HG02938 (cell line): ENCODE results near the gene NAALADL2.

Source experiments
- ATAC-seq: cut with Tn5 transposase; IDR thresholded peaks from one replicate; pipeline ENCODE4 v1.9.1; 2021; ENCODE audit warnings: mild to moderate bottlenecking, moderate library complexity; ENCODE audit not compliant: unreplicated experiment

Gene NAALADL2

DNA sequence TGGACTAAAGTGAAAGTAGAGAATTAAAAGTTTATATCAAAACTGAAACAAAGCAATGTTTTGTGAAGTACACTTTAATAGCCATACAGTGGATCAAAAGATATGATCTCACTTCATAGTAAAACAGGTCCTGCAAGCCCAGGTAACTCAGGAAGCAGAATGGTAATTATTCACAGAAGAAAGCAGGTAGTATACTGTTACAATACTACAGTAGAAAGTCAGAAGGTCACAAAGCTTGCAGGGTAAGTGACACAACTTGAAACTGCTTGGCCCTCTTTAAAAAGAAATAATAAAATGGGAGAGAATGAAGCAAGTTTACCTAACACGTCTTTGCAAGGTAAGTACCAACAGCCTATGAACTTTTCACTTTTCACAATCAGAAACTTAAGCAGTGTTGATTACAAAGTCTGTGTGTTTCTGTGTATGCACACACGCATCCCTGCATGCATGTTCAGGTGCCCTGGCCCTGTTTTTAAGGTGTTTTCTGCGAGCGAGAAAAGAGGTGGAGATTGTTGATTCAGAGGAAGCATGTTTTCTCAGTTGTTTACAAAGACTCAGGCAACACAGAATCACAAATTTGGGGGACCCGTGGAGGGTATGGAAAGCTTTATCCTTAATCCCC lies at the start of gene NAALADL2:
Gene NAALADL2 (plus strand): TSS at position 221 of the 622 bp plus-strand sequence.
- no peak for ATAC-seq

DNA sequence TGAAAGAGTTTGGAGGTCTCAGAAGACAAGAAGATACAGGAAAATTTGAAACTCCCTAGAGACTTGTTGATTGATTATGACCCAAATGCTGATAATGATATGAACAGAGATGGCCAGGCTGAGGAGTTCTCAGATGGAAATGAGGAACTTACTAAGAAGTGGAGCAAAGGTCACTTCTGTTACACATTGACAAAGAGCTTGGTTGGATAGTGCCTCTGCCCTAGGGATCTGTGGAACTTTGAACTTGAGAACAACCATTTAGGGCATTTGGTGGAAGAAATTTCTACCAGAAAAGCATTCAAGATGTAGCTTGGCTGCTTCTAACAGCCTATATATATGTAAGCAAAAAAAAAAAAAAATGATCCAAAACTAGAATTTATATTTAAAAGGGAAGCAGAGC lies 48.9 kb upstream of the NAALADL2 start:
- ATAC-seq, result no peak

DNA sequence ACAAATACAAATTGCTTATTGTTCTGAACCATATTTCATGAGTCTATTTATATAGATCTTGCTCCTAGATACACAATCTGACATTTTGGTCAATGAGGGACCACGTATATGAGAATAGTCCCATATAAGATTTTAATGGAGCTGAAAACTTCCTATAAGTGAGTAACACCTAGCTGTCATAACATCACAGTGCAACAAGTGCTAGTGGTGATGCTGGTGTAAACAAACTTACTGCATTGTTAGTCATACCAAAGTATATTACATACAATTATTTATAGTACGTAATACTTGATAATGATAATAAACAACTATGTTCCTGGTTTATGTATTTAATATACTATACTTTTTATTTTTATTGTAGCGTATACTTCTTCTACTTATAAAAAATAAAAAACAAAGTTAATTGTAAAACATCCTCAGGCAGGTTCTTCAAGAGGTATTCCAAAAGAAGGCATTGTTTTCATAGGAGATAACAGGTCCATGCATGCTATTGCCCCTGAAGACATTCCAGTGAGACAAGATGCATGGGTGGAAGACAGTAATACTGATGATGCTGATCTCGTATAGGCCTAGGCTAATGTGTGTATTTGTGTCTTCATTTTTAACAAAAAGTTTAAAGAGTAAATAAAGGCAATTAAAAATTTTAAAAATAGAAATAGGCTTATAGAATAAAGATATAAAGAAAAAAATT lies 46.8 kb upstream of the NAALADL2 start:
- no peak for ATAC-seq

DNA sequence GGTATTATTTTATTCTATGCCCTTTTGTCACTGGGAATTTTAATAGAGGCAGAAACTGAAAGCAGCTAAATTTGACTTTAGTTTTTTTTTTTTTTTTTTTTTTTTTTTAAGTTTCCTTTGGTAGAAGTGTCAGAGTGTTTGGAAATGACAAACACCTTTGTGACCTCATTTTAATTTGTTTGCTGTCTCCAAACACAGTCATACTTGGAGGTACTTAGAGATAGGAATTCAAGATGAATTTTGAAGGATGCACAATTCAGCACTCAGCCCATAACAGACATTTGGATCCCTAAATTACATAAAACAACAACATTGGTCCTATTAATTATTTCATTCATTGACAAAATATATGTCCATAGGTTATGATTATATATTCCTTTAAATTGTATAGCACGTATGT lies 43.4 kb upstream of the NAALADL2 start:
- no peak for ATAC-seq

DNA sequence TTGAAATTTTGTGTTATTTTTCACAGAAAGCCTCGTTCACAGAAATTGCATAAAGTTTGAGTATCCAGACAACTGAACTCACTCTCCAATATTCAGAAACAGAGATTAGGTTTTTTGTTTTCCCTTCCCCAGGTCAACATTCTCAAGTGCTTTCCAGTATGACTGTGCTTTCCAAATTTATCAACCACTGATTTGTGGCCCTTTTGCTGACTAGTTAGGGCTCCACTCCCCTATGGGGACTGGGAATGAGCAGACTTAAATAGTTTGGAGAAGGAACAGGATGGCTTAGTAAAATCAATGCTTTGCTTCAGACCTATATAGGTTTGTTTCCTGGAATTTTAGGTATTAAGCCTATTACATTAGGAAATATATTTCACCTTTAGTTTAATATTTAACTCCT lies 38.2 kb upstream of the NAALADL2 start:
- ATAC-seq, result no peak

DNA sequence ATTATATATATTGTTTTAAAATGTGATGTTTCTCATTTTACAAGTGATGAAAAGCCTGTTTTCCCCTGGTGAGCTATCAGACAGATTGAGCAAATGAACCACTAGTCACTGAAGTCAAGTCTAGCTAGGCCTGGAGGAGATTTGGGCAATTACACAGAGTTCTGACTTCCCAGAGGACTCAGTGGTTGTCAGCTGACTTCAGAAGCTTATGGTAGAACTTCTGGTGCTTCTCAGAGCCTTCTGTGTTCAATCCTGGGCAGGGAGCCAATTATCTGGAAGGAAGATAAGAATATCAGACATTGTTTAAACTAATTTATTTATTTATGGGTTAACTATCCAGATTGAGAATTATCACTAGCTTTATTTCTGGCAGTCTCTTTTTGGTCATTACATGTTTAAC lies 37.7 kb upstream of the NAALADL2 start:
- ATAC-seq, result no peak

DNA sequence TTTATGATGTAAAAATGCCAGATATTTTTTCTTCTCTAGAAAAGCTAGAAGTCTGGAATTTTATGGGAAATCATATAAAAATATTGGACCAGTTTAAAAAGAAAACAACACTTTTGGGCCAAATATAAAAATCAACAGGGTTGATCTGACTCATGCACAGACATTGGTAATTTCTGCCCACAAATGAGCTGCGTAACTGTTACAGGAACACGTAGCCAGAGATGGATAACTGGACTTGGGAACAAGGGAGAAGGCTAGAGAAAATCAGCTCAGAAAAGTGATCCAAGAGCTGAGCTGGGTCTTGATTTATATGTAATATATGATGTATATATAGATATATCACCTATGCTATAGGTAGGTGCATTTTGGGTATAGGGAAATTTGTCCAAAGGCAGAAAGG lies 36.8 kb upstream of the NAALADL2 start:
- no peak for ATAC-seq

DNA sequence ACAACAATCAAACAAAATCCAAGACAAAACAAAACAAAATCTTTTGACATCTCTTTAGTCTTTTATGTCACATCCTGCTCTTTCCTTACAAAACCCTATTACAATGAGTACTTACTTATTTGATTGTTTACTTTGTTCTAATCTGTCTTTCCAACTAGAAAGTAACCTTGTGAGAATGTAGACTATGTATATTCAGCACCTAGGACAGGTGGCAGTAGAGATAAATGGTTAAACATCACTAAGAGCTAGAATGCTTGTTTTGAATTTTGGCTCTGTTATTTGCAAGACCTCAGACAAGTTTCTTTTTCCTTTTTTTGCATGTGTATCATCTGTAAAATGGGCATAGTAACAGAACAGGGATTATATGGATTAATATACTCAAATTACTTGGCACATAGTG lies 33.1 kb upstream of the NAALADL2 start:
- no peak for ATAC-seq

DNA sequence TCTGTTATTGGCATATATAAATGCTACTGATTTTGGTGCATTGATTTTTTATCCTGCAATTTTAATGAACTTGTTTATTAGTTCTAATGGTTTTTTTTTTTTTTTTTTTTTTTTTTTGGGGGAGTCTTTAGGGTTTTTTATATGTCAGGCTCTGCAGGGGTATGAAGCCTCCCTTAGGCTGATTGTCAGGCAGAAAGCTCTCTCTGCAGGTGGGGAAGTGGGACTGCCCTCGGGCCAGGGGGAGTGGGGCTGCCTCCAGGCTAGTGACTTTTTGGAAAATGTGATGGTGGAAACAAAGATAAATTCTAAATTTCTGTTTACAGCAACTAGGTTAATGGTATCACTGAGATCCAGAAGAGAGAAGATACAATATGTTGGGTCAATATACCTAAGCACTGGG lies 14.4 kb upstream of the NAALADL2 start:
- ATAC-seq, result no peak

DNA sequence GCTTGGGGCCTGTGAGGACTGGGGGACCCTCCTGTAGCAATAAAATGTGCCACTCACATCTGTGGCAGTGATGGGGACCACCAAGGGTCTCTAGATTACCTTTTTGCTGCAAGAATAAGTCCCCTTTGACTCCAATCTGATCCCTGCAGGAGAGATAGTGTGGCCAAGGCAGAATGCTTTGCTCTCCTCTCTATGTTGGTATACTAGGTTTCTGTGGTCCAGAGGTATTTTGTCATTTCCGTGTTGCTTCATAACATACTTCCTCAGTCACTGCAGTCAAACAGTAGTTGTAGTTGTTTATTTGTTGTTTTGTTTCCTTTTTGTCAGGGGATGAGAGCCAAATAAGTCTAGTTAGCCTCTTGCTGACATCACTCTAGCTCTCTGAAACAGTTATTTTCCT lies 13.1 kb upstream of the NAALADL2 start:
- ATAC-seq, result no peak

DNA sequence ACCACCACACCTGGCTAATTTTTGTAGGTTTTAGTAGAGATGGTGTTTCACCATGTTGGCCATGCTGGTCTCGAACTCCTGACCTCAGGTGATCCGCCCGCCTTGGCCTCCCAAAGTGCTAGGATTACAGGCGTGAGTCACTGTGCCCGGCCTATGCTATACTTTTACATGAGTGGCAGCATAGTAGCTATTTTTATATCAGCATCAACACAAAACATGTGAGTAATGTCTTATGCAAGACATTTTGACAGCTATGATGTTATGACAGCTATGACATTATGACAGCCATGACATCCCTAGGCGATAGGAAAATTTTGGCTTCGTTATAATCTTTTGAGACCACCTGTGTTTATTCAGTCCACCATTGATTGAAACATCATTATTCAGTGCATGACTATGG lies 4.1 kb upstream of the NAALADL2 start:
- ATAC-seq, result no peak

DNA sequence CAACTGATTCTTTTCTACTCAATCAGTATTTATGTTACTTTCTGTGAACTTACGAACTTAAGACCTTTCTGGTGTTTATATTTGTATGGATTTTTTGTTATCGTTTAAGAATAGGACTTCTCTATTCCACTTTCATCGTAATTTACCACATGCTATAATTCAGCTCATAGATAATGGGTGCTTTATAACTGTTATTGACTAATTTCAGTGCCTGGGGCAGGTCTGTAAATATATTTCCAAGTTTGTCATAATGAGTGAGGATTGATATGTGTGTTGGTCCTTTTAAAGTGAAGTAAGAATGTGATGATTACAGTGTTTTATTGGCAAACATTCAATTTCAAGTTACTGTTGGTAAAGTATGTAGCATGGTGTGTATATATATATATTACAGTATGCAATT lies 1.8 kb upstream of the NAALADL2 start:
- no peak for ATAC-seq

DNA sequence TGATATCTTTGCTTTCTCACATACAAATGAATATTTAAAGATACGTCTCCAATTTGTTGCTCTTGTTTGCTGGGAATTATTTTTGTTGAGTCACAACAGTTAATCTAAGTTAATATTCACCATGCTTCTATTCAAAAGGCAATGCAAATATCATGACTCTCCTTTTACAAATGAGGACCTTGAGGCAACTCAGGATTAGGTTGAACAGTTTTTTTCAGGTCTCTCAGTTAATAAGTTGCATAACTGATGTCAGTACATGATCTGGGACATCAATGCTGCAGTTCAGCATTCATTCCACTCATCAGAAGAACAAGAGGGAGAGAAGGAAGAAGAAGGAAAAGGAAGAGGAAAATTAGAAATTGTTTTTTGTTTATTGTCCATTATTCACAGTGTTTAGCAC lies 781 bp upstream of the NAALADL2 start:
- no peak for ATAC-seq

DNA sequence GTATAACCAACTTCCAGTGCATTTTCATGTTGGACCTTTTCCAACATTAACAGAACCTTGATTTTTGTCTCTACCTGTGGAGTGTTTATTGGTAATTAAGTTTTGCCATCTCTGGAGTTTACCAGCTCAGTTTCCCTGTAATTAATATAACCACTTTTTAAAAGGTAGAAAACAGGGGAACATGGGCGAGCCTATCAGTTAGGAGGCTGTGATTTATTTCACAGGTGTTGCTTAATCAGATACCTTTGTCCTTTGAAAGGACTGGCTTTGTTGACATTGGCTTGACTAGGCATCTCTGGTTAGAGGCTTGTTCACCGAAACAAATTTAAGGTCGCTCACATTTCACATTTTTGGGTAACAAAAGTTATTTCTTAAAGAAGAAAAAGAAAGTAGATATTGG lies 622 bp downstream of the NAALADL2 start:
- no peak for ATAC-seq

DNA sequence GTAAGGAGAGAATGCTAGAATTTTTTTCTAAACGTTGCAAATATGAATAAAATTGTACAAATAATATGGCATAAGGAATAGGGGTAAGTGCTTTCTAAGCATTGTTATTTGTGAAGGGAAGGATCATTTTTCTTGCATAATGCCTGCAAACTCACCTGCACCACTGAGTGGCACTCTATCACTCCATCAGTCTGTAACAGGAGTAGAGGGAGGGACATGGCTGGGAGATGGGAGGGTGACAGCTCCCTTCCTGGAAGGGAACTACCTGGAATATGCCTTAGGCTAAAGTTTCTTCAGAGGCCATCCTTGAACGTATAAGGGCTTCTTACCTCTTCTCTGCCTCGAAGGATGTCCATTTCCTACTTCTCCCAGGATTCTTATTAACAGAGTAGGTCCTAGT lies 3.0 kb downstream of the NAALADL2 start:
- ATAC-seq, result no peak

DNA sequence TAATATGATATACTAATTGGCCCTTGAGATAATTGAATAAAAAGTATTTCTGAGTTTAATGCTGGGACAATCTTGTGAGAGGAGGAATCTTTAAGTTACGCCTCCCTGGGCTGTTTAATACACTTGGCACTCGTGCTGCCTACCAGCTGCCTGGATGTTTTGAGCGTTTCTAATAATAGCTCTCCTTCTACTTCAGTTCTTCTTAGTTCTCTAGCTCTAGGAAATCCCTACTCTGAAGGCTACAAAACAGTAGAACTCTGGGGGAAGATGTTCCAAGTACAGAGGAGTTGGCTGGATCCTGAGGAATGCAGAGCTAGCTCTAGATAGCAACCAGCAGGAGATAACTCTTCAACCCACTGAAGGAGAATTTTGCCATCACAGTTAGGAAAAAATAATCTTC lies 3.5 kb downstream of the NAALADL2 start:
- no peak for ATAC-seq

DNA sequence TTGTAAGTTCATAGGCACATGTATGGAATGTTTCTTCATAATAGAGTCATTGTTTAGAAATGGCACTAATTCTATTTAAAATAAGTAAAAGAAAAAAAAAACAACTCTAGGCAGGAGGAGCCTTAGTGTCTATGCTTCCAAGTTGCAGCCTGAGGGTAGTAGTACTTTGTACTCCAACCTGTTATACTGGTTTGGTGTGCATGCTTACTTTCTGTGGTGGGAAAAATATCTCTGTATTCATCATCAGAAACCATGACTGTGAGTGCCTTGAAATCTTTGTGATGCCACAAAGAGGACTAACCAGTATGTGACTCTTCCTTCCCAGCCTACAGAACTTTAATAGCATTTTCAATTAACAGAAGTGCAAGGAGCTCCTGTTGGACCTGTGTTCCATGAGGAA lies 4.4 kb downstream of the NAALADL2 start:
- ATAC-seq, result no peak

DNA sequence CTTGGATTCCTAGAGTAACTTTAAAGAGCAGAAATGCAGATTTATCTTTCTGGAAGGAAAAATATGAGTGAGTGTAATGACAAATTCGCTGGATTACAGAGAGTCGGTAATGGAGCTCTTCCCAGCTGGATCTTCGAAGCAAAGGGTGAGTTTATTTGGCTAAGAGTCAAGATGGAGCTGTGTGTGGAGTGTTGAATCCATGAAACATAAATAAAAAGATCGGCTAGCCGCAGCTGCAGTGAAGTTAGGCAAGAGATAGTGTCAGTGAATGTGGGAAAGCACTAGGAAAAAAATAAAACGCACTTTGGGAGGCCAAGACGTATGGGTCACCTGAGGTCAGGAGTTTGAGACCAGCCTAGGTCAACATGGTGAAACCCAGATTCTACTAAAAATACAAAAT lies 10.3 kb downstream of the NAALADL2 start:
- no peak for ATAC-seq

DNA sequence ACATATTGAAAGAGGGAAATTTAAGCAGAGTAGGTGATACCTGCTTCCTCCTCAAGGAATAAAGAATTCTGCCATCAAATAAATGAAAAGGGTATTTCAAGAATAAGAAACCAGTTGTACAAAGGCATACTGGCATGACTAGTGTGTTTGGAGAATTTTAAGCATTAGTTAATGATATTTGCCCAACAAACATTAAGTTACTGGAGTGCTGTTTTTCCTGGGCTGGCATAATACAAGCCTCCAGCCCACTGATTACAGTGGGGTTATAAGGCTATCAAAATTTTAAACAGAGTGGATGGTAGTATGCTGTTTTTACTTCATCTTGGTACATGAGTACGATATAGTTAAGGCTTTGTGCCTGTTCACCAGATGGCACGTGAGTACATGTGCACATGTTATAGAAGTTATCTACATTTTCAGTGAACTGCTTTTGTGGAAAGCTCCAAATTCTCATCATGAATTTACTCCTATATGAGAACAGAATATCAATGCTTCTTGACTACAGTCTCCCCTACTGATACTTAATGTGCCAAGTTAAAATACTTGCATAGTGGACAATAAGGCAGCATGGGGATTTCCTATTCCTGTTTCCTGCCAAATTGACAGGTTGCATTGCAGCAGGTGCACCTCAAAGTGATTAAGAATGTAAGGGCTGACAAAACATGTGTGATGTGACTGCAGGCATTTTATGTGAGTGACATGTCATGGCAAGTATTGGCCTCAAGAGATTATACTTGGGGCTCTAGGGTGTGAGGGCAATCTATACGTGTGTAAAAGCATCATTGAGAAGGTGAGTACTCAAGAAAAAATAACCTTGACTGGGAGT lies 14.9 kb downstream of the NAALADL2 start:
- no peak for ATAC-seq

DNA sequence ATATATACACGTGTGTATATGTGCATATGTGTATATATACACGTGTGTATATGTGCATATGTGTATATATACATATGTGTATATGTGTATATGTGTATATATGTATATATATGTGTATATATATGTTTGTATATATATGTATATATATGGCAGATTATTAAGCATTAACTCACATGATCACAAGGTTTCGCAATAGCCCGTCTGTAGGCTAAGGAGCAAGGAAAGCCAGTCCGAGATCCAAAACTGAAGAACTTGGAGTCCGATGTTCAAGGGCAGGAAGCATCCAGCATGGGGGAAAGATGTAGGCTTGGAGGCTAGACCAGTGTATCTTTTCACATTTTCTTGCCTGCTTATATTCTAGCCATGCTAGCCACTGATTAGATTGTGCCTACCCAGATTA lies 23.7 kb downstream of the NAALADL2 start:
- ATAC-seq, result no peak

DNA sequence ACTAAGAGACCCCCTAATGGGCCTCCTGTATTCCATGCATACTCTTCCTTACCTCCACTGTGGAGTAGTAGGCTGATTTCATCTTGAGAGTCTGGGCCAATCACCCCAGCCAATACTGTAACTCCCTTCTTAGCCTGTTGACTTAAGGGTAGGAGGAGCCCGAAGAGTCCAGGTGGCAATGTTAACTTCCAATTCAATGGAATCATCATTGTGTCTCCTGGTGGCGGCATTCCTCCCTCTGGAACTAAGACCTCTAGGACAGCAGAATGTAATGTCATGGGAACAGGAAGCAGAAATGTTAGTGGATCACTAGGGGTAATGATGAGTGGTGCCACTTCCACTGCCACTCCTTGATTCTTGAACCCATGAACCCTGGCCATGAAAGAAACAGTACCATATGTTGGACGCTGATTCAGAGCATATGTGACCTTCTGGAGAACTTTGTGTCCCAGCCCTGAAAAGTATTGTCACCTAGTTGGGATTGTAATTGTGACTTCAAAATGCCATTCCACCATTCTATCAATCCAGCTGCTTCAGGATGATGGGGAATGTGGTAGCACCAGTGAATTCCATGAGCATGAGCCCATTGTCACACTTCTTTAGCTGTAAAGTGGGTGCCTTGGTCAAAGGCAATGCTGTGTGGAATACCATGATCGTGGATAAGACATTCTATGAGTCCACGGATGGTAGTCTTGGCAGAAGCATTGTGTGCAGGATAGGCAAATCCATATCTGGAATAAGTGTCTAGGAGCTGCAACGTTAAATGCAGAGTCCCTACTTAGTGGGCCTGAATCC lies 24.9 kb downstream of the NAALADL2 start:
- no peak for ATAC-seq
